Pancreas (tissue), 10 donors: ENCODE data around the gene DNAJC2. TPM values are rescaled to one million over a fixed set of nuclear protein-coding genes. Genes with fewer than 3 reads are reported as not detected.
A peak's percentile ranks its signal among the peaks of the same experiment; 100 is the strongest.

Experiments
- ATAC-seq, 4 donors: fragments of 200-7000 bp; cut with Tn5 transposase; one replicate each; pipeline versions ENCODE4 v1.8.0 to v1.9.1; 2020; ENCODE audit warnings: mild to moderate bottlenecking in 4 of 4, moderate library complexity in 4 of 4
- DNase-seq, 6 donors: peaks; one replicate each; pipeline ENCODE4 v3.0.0-alpha.2; 2020
- FAIRE-seq: peaks from 2 replicates; lab custom pipeline; 2012; peaks lifted over from hg19 to GRCh38; lab: Jason Lieb, UNC
- H3K27ac ChIP-seq, 4 donors: fragments of 200-600 bp; sonication (generic); 1 replicate in 3 of 4; 2 replicates in 1 of 4; pipeline versions ENCODE4 v1.5.0 to v1.8.0; 2020
- H3K27me3 ChIP-seq, 4 donors: fragments of 200-600 bp; one replicate each; pipeline ENCODE4 v1.8.0; 2021
- H3K36me3 ChIP-seq, 3 donors: fragments of 200-600 bp; sonication (generic) in 1 of 3; one replicate each; pipeline versions ENCODE4 v1.5.0 to v1.8.0; 2020 to 2021
- H3K4me1 ChIP-seq, 3 donors: fragments of 200-600 bp; one replicate each; pipeline ENCODE4 v1.8.0; 2021
- H3K4me3 ChIP-seq, 4 donors: fragments of 200-600 bp; sonication (generic) in 2 of 4; one replicate each; pipeline versions ENCODE4 v1.5.0 to v1.8.0; 2020 to 2021
- H3K9me3 ChIP-seq, 4 donors: fragments of 200-600 bp; one replicate each; pipeline ENCODE4 v1.8.0; 2021
- WGBS, 2 donors: extraction: QIAGEN DNeasy Blood & Tissue Kit; methylation state at CpG; one replicate each; pipeline ENCODE4 v1.1.7; 2013; 5-methylcytosine and 5-hydroxymethylcytosine counted together
- intact Hi-C, 3 donors: fragments of 100-400 bp; cut with DNase I; formaldehyde crosslinking; loops; one replicate each; pipeline versions ENCODE4 v1.11.1 to v1.14.2; 2022
- polyA plus RNA-seq, 2 donors: library from polyadenylated mRNA; stranded (reverse); fragments of 200-250 nt; gene quantifications; one replicate each; pipeline ENCODE4 v1.2.3, GENCODE V29; 2013
- total RNA-seq, 6 donors: library from RNA; stranded (reverse); fragmentation: NEBNext Ultra II Directional in 4 of 6; extraction: Animal tissue kit (Norgen Biotek cat#: 25700) in 4 of 6; gene quantifications; one replicate each; pipeline versions ENCODE4 v1.2.1 to v1.2.4, GENCODE V29; 2021 to 2023
- TF ChIP-seq, protein P1 (sequence below), 4 donors: fragments of 200-600 bp; sonication (generic) in 3 of 4; IDR thresholded peaks; one replicate each; pipeline versions ENCODE4 v1.5.0 to v1.8.0; 2021; ENCODE audit warnings: antibody characterized with exemption in 4 of 4
- donor health status: healthy with polysubstance abuse.
- donor health status: DM: no; HTN: no; CAD: no; lungs with moderate emphysema.
- donor health status: DM: no; HTN: no; CAD: no.
- donor health status: control.
- donor health status: control.
- donor health status: Bipolar disorder and iron deficiency.
- donor health status: DM: yes; HTN: yes; CAD: no.
- donor health status: DM: no; HTN: no; CAD: no.
- donor health status: DM: no; HTN: no; CAD: no.
- donor health status: DM: yes; HTN: yes; CAD: no.

Gene DNAJC2, protein sequence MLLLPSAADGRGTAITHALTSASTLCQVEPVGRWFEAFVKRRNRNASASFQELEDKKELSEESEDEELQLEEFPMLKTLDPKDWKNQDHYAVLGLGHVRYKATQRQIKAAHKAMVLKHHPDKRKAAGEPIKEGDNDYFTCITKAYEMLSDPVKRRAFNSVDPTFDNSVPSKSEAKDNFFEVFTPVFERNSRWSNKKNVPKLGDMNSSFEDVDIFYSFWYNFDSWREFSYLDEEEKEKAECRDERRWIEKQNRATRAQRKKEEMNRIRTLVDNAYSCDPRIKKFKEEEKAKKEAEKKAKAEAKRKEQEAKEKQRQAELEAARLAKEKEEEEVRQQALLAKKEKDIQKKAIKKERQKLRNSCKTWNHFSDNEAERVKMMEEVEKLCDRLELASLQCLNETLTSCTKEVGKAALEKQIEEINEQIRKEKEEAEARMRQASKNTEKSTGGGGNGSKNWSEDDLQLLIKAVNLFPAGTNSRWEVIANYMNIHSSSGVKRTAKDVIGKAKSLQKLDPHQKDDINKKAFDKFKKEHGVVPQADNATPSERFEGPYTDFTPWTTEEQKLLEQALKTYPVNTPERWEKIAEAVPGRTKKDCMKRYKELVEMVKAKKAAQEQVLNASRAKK
- total RNA-seq (10 to 100 TPM in 4 of 6 donors, 1 to 10 TPM in 2; 8.1 to 12.8 (median 10.9) TPM), polyA plus RNA-seq (10 to 100 TPM; 16.1 to 24.4 TPM)

DNA sequence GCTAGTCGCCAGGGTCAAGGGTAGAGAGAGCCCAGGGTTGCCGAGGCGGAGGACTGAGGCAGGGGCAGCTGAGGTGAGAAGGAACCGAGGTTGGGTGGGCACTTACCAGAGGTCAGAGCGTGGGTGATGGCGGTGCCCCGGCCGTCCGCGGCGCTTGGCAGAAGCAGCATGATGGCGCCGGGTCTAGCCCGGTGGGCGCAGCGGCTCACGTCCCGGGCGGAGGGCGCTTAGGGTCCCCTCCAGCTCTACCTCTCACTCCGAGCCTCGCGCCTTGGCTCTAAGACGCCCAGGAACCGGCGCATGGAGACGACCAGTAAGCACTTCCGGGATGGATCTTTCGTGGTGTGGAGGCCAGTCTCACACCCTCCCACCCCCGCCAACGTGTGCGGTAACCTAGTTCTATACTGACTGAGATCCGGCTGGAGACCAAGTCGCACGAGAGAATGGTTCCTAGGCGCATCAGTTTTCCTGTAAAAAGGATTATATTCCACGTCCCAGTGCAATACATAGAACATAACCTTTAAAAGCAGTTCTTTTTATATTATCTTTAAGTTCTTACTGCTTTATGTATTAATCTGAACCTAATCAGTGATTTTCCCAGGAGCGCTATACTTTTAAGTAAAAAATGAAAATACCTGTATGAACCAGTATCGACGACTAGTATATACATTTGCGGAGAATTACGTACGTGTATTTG, at the start of gene DNAJC2:
DNAJC2 (minus strand) TSS at position 315 of the 697 bp plus-strand sequence; CDS start at position 170, 145 bp downstream.
- peak within 1 kb of the TSS; percentile 84 to 96 (median 91) for H3K4me3 ChIP-seq
- H3K36me3 ChIP-seq, result peaks cover 0 to 13% (median 0%) of the 10 kb centered on the region in 3 donors
- 4% methylated on average over 40 to 43 of the region's 43 CpGs for WGBS, 2 donors
- intact Hi-C loops, result no loop called here
- ATAC-seq, result peak; percentile 92 to 95 (median 93)
- H3K27ac ChIP-seq, result peak within 1 kb of the TSS; percentile 70 to 81 (median 76)
- no peak for FAIRE-seq
- TF ChIP-seq, protein P1, sequence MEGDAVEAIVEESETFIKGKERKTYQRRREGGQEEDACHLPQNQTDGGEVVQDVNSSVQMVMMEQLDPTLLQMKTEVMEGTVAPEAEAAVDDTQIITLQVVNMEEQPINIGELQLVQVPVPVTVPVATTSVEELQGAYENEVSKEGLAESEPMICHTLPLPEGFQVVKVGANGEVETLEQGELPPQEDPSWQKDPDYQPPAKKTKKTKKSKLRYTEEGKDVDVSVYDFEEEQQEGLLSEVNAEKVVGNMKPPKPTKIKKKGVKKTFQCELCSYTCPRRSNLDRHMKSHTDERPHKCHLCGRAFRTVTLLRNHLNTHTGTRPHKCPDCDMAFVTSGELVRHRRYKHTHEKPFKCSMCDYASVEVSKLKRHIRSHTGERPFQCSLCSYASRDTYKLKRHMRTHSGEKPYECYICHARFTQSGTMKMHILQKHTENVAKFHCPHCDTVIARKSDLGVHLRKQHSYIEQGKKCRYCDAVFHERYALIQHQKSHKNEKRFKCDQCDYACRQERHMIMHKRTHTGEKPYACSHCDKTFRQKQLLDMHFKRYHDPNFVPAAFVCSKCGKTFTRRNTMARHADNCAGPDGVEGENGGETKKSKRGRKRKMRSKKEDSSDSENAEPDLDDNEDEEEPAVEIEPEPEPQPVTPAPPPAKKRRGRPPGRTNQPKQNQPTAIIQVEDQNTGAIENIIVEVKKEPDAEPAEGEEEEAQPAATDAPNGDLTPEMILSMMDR (IDR thresholded peaks at IDR 0.05), result no peak
- peak; percentile 79 to 90 (median 84) for DNase-seq
- peaks cover 0 to 42% (median 25%) of the 10 kb centered on the region in 3 donors for H3K4me1 ChIP-seq
- no peaks in the 10 kb centered on the region for H3K27me3 ChIP-seq
- no peaks in the 10 kb centered on the region for H3K9me3 ChIP-seq

DNA sequence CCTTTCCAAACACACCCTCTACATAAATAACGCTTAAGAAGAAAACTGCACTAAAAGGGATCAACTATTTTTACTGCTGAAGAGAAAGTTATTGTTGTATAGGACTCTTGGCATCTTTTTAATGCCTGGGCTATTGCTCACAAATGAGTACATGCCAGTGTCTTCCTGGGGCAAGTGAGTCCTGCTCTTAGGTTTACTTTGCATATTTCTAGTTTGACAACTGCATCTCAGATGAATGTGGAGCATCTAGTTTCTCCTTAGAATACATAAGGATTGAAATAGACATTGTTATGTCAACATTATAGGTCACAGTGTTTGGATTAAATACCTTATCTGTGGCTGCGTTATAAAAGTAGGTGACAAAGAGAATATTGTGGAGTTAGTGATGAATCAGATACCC, 47.4 kb upstream of the DNAJC2 start:
- Histone ChIP-seq H3K4me3 (no peak overlapping the region), H3K9me3 (no peaks in the 10 kb centered on the region), H3K27ac (no peak overlapping the region), H3K4me1 (no peaks in the 10 kb centered on the region), H3K27me3 (no peaks in the 10 kb centered on the region), H3K36me3 (no peaks in the 10 kb centered on the region)
- TF ChIP-seq, protein P1 (IDR thresholded peaks at IDR 0.05), result no peak
- DNase-seq (no peak), FAIRE-seq (no peak), ATAC-seq (no peak)
- WGBS, 2 donors, result 52 to 58% methylated on average over 2 of the region's 2 CpGs
- intact Hi-C loops, result no loop called here

DNA sequence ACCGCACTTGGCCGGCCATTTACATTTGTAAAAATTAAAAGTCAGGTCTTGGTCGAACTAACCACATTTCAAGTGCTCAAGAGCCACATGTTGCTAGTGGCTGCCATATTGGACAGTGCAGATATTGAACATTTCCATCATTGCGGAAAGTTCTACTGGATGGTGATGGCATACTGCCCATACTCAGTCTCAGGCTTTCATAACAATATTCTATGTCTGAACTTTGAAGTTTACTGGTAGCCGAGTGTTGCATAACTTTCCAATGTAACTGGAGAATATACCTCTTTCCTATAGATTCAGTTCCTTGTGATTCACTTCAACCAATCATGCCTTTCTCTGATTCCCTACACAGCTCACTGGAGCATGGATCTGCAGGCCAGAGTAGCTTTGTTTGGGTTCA, 46.6 kb upstream of the DNAJC2 start:
- FAIRE-seq (no peak), ATAC-seq (no peak), DNase-seq (no peak)
- Histone ChIP-seq H3K27me3 (no peaks in the 10 kb centered on the region), H3K9me3 (no peaks in the 10 kb centered on the region), H3K36me3 (no peaks in the 10 kb centered on the region), H3K4me1 (no peaks in the 10 kb centered on the region), H3K27ac (no peak overlapping the region), H3K4me3 (no peak overlapping the region)
- 90 to 93% methylated on average over 5 of the region's 5 CpGs for WGBS, 2 donors
- intact Hi-C loops, result no loop called here
- TF ChIP-seq, protein P1 (IDR thresholded peaks at IDR 0.05), result no peak

DNA sequence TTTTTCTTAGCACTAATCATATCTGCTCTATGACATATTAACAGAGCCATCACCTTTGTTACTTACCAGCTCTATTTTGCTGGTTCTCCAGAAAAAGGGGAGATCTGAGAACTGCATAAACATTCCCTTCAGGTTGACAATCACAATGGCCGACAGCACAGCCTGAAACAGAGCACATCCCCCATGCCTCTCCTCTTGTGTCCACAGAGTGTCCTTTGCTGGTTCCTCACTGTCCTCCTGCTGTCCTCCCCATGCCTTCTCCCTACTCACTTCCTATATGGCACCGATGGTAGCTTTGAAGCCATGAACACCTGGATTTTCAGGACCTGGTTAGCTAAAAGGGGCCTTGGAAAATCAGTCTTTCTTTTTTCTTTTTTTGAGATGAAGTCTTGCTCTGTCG, 44.7 kb upstream of the DNAJC2 start:
- Histone ChIP-seq H3K36me3 (no peaks in the 10 kb centered on the region), H3K4me1 (no peaks in the 10 kb centered on the region), H3K27me3 (no peaks in the 10 kb centered on the region), H3K27ac (no peak overlapping the region), H3K9me3 (no peaks in the 10 kb centered on the region), H3K4me3 (no peak overlapping the region)
- intact Hi-C loops, result no loop called here
- TF ChIP-seq, protein P1 (IDR thresholded peaks at IDR 0.05), result no peak
- ATAC-seq (no peak), DNase-seq (no peak), FAIRE-seq (no peak)
- 74 to 90% methylated on average over 3 of the region's 3 CpGs for WGBS, 2 donors
